GM19328 (cell line): ENCODE data around the gene KDM4F.
"Not testable (repeated sequence)": the region's sequence is repeated elsewhere in the genome, so short reads cannot be mapped to it uniquely, and the experiment has no call there.

Experiments
- ATAC-seq: cut with Tn5 transposase; IDR thresholded peaks from one replicate; pipeline ENCODE4 v1.9.1; 2021; ENCODE audit warnings: mild to moderate bottlenecking, moderate library complexity; ENCODE audit not compliant: unreplicated experiment

KDM4F gene

GRCh38 chr11:95049122-95049521 is at the start of gene KDM4F:
Gene KDM4F (plus strand): TSS chr11:95049422.
- not testable (repeated sequence) for ATAC-seq

- ATAC-seq, result no peak
Observed at GRCh38 chr11:95003716-95004115, 45.5 kb upstream of the KDM4F start.

GRCh38 chr11:95005642-95006041 is 43.6 kb upstream of the KDM4F start:
- no peak for ATAC-seq

- no peak for ATAC-seq
Observed at GRCh38 chr11:95011376-95011775, 37.8 kb upstream of the KDM4F start.

GRCh38 chr11:95014184-95014821 is 34.9 kb upstream of the KDM4F start:
- no peak for ATAC-seq

- no peak for ATAC-seq
Observed at GRCh38 chr11:95016139-95016538, 33.1 kb upstream of the KDM4F start.

- not testable (repeated sequence) for ATAC-seq
Observed at GRCh38 chr11:95021468-95021867, 27.8 kb upstream of the KDM4F start.

GRCh38 chr11:95024958-95025357 is 24.3 kb upstream of the KDM4F start, which contains the start of gene KDM4E:
Gene KDM4E (plus strand): TSS chr11:95025258. CDS start chr11:95025558, 300 bp downstream.
- no peak for ATAC-seq

GRCh38 chr11:95025594-95025993 is 23.6 kb upstream of the KDM4F start:
- ATAC-seq, result not testable (repeated sequence)

GRCh38 chr11:95028357-95028756 is 20.9 kb upstream of the KDM4F start:
- ATAC-seq, result no peak

- ATAC-seq, result no peak
Observed at GRCh38 chr11:95033051-95033450, 16.2 kb upstream of the KDM4F start.

- no peak for ATAC-seq
Observed at GRCh38 chr11:95035316-95035715, 13.9 kb upstream of the KDM4F start.

GRCh38 chr11:95037356-95038035 is 11.7 kb upstream of the KDM4F start:
- ATAC-seq, result not testable (repeated sequence)

GRCh38 chr11:95042239-95042638 is 7.0 kb upstream of the KDM4F start:
- ATAC-seq, result no peak

GRCh38 chr11:95042906-95043305 is 6.3 kb upstream of the KDM4F start:
- no peak for ATAC-seq

- no peak for ATAC-seq
Observed at GRCh38 chr11:95044010-95044409, 5.2 kb upstream of the KDM4F start.

- no peak for ATAC-seq
Observed at GRCh38 chr11:95045812-95046211, 3.4 kb upstream of the KDM4F start.

GRCh38 chr11:95050595-95051202 is 1.5 kb downstream of the KDM4F start:
- no peak for ATAC-seq

- no peak for ATAC-seq
Observed at GRCh38 chr11:95054356-95054755, 5.1 kb downstream of the KDM4F start.

GRCh38 chr11:95055283-95055897 is 6.2 kb downstream of the KDM4F start:
- peak; percentile 91 for ATAC-seq

- no peak for ATAC-seq
Observed at GRCh38 chr11:95057959-95058358, 8.7 kb downstream of the KDM4F start.

GRCh38 chr11:95058621-95059020 is 9.4 kb downstream of the KDM4F start:
- no peak for ATAC-seq
